ENCODE results near the gene RRM2. TPM values are rescaled to one million over a fixed set of nuclear protein-coding genes. Genes with fewer than 3 reads are reported as not detected.

The RRM2 gene
- polyA plus RNA-seq, 1 donor (not counting 4 experiments of a cell fraction or from before 2014, with no cell fraction given), result 25.7 TPM

- Histone ChIP-seq H3K4me1 (ENCODE audit: control insufficient read depth, extremely low read depth, insufficient read depth, low read length) (no peaks in the 10 kb centered on the region), H4K20me1 (ENCODE audit: control insufficient read depth, extremely low read depth, insufficient read depth, low read length) (no peaks in the 10 kb centered on the region), H3K4me3 (ENCODE audit: control insufficient read depth in 2 of 3, extremely low read depth in 1 of 3, insufficient read depth in 2 of 3, low read depth in 1 of 3, low read length in 3 of 3) (no peak overlapping the region), H3K9me1 (ENCODE audit: control insufficient read depth, extremely low read depth, insufficient read depth, low read length) (no peaks in the 10 kb centered on the region), H3K9me3 (ENCODE audit: control insufficient read depth, low read depth, low read length) (no peaks in the 10 kb centered on the region), H3K27me3 (ENCODE audit: control insufficient read depth, extremely low read depth, insufficient read depth, low read length) (no peaks in the 10 kb centered on the region), H3K36me3 (ENCODE audit: control insufficient read depth in 2 of 2, extremely low read depth in 1 of 2, insufficient read depth in 2 of 2, low read length in 2 of 2) (no peaks in the 10 kb centered on the region), H3K27ac (ENCODE audit: control insufficient read depth, insufficient read depth, low read length) (no peak overlapping the region), H3K9ac (ENCODE audit: control insufficient read depth, extremely low read depth, insufficient read depth, low read length) (no peak overlapping the region), H3K79me2 (ENCODE audit: control insufficient read depth, insufficient read depth, low read length) (no peaks in the 10 kb centered on the region), H3K4me2 (ENCODE audit: control insufficient read depth, extremely low read depth, insufficient read depth, low read depth, low read length) (no peak overlapping the region), H2AFZ (ENCODE audit: control insufficient read depth, low read length) (no peak overlapping the region)
- no peak for TF ChIP-seq CTCF (optimal IDR thresholded peaks at IDR 0.05 in 1 of 3, IDR thresholded peaks at IDR 0.05 in 1 of 3, conservative IDR thresholded peaks at IDR 0.05 in 1 of 3; ENCODE audit: extremely low read depth in 1 of 3, insufficient read depth in 2 of 3, low read length in 3 of 3)
- no peak for TF ChIP-seq EZH2 (IDR thresholded peaks at IDR 0.05; ENCODE audit: low read length)
- FAIRE-seq (no peak), DNase-seq (ENCODE audit: low read depth, low spot score) (no peak)
- dilution Hi-C loops (cut with MboI; ENCODE audit: extremely low pct_ligation_motif_present, low sequenced_read_pairs), result no loop called here
Observed at GRCh38 chr2:10175441-10175840, 52.9 kb downstream of the RRM2 start.

GRCh38 chr2:10178751-10179150, 56.2 kb downstream of the RRM2 start:
- DNase-seq (ENCODE audit: low read depth, low spot score) (no peak), FAIRE-seq (no peak)
- Histone ChIP-seq H3K27ac (ENCODE audit: control insufficient read depth, insufficient read depth, low read length) (no peak overlapping the region), H3K4me2 (ENCODE audit: control insufficient read depth, extremely low read depth, insufficient read depth, low read depth, low read length) (no peak overlapping the region), H3K4me3 (ENCODE audit: control insufficient read depth in 2 of 3, extremely low read depth in 1 of 3, insufficient read depth in 2 of 3, low read depth in 1 of 3, low read length in 3 of 3) (no peak overlapping the region), H3K9ac (ENCODE audit: control insufficient read depth, extremely low read depth, insufficient read depth, low read length) (no peak overlapping the region), H3K9me1 (ENCODE audit: control insufficient read depth, extremely low read depth, insufficient read depth, low read length) (no peaks in the 10 kb centered on the region), H2AFZ (ENCODE audit: control insufficient read depth, low read length) (no peak overlapping the region), H3K79me2 (ENCODE audit: control insufficient read depth, insufficient read depth, low read length) (no peaks in the 10 kb centered on the region), H3K4me1 (ENCODE audit: control insufficient read depth, extremely low read depth, insufficient read depth, low read length) (no peaks in the 10 kb centered on the region), H3K27me3 (ENCODE audit: control insufficient read depth, extremely low read depth, insufficient read depth, low read length) (no peaks in the 10 kb centered on the region), H3K9me3 (ENCODE audit: control insufficient read depth, low read depth, low read length) (no peaks in the 10 kb centered on the region), H4K20me1 (ENCODE audit: control insufficient read depth, extremely low read depth, insufficient read depth, low read length) (no peaks in the 10 kb centered on the region), H3K36me3 (ENCODE audit: control insufficient read depth in 2 of 2, extremely low read depth in 1 of 2, insufficient read depth in 2 of 2, low read length in 2 of 2) (no peaks in the 10 kb centered on the region)
- no peak for TF ChIP-seq EZH2 (IDR thresholded peaks at IDR 0.05; ENCODE audit: low read length)
- TF ChIP-seq CTCF (optimal IDR thresholded peaks at IDR 0.05 in 1 of 3, IDR thresholded peaks at IDR 0.05 in 1 of 3, conservative IDR thresholded peaks at IDR 0.05 in 1 of 3; ENCODE audit: extremely low read depth in 1 of 3, insufficient read depth in 2 of 3, low read length in 3 of 3), result no peak
- dilution Hi-C loops (cut with MboI; ENCODE audit: extremely low pct_ligation_motif_present, low sequenced_read_pairs), result no loop called here
